NCI-H2227 (cell line): ENCODE results near the gene SIPA1L3.

Experiments used
- DNase-seq: peaks from one replicate; lab custom pipeline; 2025; ENCODE audit not compliant: unreplicated experiment; lab: John Stamatoyannopoulos, UW

Gene SIPA1L3

GRCh38 chr19:38139122-38139521 lies 232.1 kb downstream of the SIPA1L3 start:
- DNase-seq = no peak

GRCh38 chr19:38141108-38141507 lies 234.1 kb downstream of the SIPA1L3 start:
- DNase-seq = no peak

GRCh38 chr19:38142176-38143035 lies 235.4 kb downstream of the SIPA1L3 start:
- DNase-seq = peak; percentile 98

- no peak for DNase-seq
Observed at GRCh38 chr19:38143847-38144246, 236.8 kb downstream of the SIPA1L3 start.

GRCh38 chr19:38144667-38145066 lies 237.7 kb downstream of the SIPA1L3 start:
- no peak for DNase-seq

GRCh38 chr19:38145623-38146022 lies 238.6 kb downstream of the SIPA1L3 start:
- DNase-seq = no peak

GRCh38 chr19:38148337-38148736 lies 241.3 kb downstream of the SIPA1L3 start:
- DNase-seq = no peak

- no peak for DNase-seq
Observed at GRCh38 chr19:38149661-38150061, 242.7 kb downstream of the SIPA1L3 start.

GRCh38 chr19:38151242-38151641 lies 244.2 kb downstream of the SIPA1L3 start:
- DNase-seq = no peak

- no peak for DNase-seq
Observed at GRCh38 chr19:38152461-38153379, 245.7 kb downstream of the SIPA1L3 start.

GRCh38 chr19:38155453-38155852 lies 248.4 kb downstream of the SIPA1L3 start:
- no peak for DNase-seq

- no peak for DNase-seq
Observed at GRCh38 chr19:38158730-38159129, 251.7 kb downstream of the SIPA1L3 start.

- no peak for DNase-seq
Observed at GRCh38 chr19:38162094-38162493, 255.1 kb downstream of the SIPA1L3 start.

- no peak for DNase-seq
Observed at GRCh38 chr19:38162632-38163031, 255.6 kb downstream of the SIPA1L3 start.

- DNase-seq = no peak
Observed at GRCh38 chr19:38163419-38164290, 256.6 kb downstream of the SIPA1L3 start.

GRCh38 chr19:38164526-38164925 lies 257.5 kb downstream of the SIPA1L3 start:
- no peak for DNase-seq

GRCh38 chr19:38165335-38165734 lies 258.3 kb downstream of the SIPA1L3 start:
- DNase-seq = no peak

GRCh38 chr19:38168637-38169036 lies 261.6 kb downstream of the SIPA1L3 start:
- no peak for DNase-seq

GRCh38 chr19:38170334-38170733 lies 263.3 kb downstream of the SIPA1L3 start:
- DNase-seq = no peak

GRCh38 chr19:38172001-38172400 lies 265.0 kb downstream of the SIPA1L3 start:
- DNase-seq = no peak
